PC-3 (cell line): ENCODE measurements around the gene LYVE1.

Source experiments
- CTCF ChIP-seq: fragments of 300-600 bp; sonication (generic); conservative IDR thresholded peaks from 2 replicates; pipeline ENCODE4 v1.5.1; 2017; ENCODE audit warnings: antibody characterized with exemption, low read depth, mild to moderate bottlenecking, low read length
- EZH2 ChIP-seq: fragments of 300-600 bp; sonication (generic); IDR thresholded peaks from one replicate; pipeline ENCODE4 v1.6.1; 2017; ENCODE audit warnings: antibody characterized with exemption, mild to moderate bottlenecking, low read length; ENCODE audit not compliant: unreplicated experiment

GRCh38 chr11:10573556-10573955 is 5.1 kb upstream of the LYVE1 start:
- TF ChIP-seq CTCF = no peak
- TF ChIP-seq EZH2 = no peak
